Right atrium auricular region (tissue), 2 donors: Measurements from ENCODE around the gene LRRC56. TPM values are rescaled to one million over a fixed set of nuclear protein-coding genes. Genes with fewer than 3 reads are reported as not detected.

Experiments
- DNase-seq: peaks from one replicate; pipeline ENCODE4 v3.0.0-alpha.2; 2019; ENCODE audit warnings: low spot score
- H3K27ac ChIP-seq, 2 donors: fragments of 200-600 bp; sonication (generic); 1 replicate in 1 of 2; 2 replicates in 1 of 2; pipeline ENCODE4 v1.5.1; 2016 to 2019
- H3K27me3 ChIP-seq, 2 donors: fragments of 200-600 bp; sonication (generic); one replicate each; pipeline versions ENCODE4 v1.5.1 to v1.6.0; 2017 to 2019
- H3K36me3 ChIP-seq: fragments of 200-600 bp; sonication (generic); one replicate; pipeline ENCODE4 v1.5.1; 2016
- H3K4me1 ChIP-seq, 2 donors: fragments of 200-600 bp; sonication (generic); one replicate each; pipeline versions ENCODE4 v1.5.1 to v1.6.0; 2017 to 2019
- H3K4me3 ChIP-seq, 2 donors: fragments of 200-600 bp; sonication (generic); 1 replicate in 1 of 2; 2 replicates in 1 of 2; pipeline ENCODE4 v1.5.1; 2017 to 2019; ENCODE audit warnings: mild to moderate bottlenecking in 1 of 2, moderate library complexity in 1 of 2
- H3K9me3 ChIP-seq, 2 donors: fragments of 200-600 bp; sonication (generic); one replicate each; pipeline ENCODE4 v1.5.1; 2019
- total RNA-seq, 2 donors: library from RNA; depleted of rRNA; stranded (reverse); fragments of >200 nt; gene quantifications; one replicate each; pipeline ENCODE4 v1.1.0, GENCODE V29; 2016
- TF ChIP-seq, protein P1 (sequence below), 2 donors: fragments of 200-600 bp; sonication (generic); IDR thresholded peaks; one replicate each; pipeline ENCODE4 v1.5.1; 2019; ENCODE audit warnings: antibody characterized with exemption in 2 of 2

The LRRC56 gene
- total RNA-seq, 2 donors from 2014 or later: 0.12 to 0.15 TPM

DNA sequence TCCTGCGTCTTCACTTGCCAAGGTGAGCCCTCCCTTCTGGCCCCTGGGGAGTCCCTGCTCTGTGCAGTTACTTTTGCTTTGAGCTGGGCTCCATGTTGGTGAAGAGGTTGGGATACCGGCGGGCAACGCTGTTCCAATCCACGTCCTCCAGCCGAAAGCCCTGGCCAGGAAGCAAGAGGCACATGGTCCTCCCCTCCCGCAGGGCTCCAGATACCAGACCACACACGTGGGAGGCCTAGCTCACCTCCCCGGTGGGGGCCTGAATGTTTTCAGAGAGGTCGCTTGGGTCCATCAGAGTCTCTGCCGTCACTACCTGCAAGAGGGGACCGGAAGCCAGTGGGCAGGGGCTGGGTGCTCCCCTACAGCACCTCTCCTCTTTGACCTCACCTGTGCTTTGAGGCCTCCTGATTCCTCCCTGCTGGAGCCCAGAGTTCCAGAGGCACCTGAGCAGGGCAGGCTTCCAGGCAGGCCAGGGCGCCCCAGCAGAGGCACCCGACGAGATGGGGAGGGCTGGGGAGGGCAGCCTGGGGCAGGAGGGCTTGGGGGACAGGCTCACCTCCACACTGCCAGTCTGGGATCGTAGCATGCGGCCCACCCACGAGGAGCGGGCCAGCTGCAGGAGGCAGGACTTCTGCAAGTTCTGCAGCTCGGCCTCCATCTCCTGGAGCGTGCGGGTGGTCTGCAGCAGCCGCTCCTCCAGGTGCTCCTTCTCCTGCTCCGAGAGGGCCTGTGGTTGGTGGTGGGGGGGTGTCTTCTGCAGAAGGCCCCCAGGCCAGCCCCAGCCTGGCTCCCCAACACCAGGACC is 20.2 kb downstream of the LRRC56 start:
- Histone ChIP-seq H3K9me3 (no peaks in the 10 kb centered on the region), H3K4me3 (no peak overlapping the region), H3K36me3 (no peaks in the 10 kb centered on the region), H3K4me1 (peaks cover 0 to 32% of the 10 kb centered on the region in 2 donors), H3K27me3 (peaks cover 17 to 36% of the 10 kb centered on the region in 2 donors), H3K27ac (no peak overlapping the region)
- TF ChIP-seq, protein P1, sequence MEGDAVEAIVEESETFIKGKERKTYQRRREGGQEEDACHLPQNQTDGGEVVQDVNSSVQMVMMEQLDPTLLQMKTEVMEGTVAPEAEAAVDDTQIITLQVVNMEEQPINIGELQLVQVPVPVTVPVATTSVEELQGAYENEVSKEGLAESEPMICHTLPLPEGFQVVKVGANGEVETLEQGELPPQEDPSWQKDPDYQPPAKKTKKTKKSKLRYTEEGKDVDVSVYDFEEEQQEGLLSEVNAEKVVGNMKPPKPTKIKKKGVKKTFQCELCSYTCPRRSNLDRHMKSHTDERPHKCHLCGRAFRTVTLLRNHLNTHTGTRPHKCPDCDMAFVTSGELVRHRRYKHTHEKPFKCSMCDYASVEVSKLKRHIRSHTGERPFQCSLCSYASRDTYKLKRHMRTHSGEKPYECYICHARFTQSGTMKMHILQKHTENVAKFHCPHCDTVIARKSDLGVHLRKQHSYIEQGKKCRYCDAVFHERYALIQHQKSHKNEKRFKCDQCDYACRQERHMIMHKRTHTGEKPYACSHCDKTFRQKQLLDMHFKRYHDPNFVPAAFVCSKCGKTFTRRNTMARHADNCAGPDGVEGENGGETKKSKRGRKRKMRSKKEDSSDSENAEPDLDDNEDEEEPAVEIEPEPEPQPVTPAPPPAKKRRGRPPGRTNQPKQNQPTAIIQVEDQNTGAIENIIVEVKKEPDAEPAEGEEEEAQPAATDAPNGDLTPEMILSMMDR (IDR thresholded peaks at IDR 0.05): no peak
- no peak for DNase-seq

DNA sequence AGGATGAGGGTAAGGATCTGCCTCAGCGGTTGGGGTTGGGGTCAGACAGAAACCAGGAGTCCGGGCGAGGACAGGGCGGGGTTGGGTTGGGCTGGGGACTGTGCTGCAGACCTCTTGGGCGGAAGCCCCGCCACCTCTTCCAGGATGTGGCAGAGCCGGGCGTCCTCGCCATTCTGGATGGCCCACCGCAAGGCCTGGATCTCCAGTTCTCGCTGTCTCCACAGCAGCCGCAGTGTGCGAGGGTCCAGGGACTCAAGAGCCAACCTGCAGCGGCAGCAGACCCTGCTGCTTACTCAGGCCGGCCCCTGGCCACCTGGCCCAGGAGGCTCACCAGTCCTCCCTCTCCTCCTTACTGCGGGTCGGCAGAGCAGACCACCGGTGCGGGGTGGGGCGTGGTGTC is 21.2 kb downstream of the LRRC56 start:
- TF ChIP-seq, protein P1 (IDR thresholded peaks at IDR 0.05): no peak
- no peak for DNase-seq

DNA sequence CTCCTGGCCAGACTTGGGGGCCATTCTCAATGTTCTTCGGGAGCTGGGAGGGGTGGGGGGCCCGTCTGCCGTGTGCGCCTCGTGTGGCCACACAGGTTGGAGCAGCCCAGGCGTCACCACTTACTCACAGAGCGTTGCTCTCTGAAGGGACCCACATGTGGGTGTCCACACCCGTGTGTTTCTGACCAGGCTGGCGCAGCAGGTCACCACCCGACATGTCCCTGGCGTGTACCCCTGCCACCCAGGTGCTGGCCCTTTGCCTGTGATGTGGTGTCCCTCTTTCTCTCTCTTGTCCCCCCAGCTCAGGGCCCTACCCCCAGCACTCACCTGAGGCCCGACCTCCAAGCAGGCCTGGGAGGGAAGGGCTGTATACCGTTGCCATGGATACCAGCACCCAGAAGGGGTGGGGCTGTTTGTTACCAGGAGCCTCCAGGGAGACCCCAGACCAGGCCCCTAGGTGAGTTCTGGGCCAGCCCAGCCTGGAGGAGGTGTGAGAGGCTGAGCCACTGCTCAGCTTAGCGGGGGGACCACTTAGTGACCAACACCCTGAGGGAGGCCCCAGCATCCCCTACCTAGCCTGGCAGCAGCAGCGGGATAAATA is 21.8 kb downstream of the LRRC56 start:
- Histone ChIP-seq H3K9me3 (no peaks in the 10 kb centered on the region), H3K27ac (no peak overlapping the region), H3K27me3 (peaks cover 15 to 21% of the 10 kb centered on the region in 2 donors), H3K36me3 (no peaks in the 10 kb centered on the region), H3K4me3 (no peak overlapping the region), H3K4me1 (peaks cover 0 to 32% of the 10 kb centered on the region in 2 donors)
- TF ChIP-seq, protein P1 (IDR thresholded peaks at IDR 0.05): no peak
- DNase-seq: no peak

More for the DNA sequence above, 21.2 kb downstream of the LRRC56 start:
- H3K4me1 ChIP-seq: peaks cover 0 to 32% of the 10 kb centered on the region in 2 donors
- H3K36me3 ChIP-seq: no peaks in the 10 kb centered on the region
- H3K27me3 ChIP-seq: peaks cover 17 to 28% of the 10 kb centered on the region in 2 donors
- H3K4me3 ChIP-seq: no peak overlapping the region
- H3K27ac ChIP-seq: no peak overlapping the region
- no peaks in the 10 kb centered on the region for H3K9me3 ChIP-seq

DNA sequence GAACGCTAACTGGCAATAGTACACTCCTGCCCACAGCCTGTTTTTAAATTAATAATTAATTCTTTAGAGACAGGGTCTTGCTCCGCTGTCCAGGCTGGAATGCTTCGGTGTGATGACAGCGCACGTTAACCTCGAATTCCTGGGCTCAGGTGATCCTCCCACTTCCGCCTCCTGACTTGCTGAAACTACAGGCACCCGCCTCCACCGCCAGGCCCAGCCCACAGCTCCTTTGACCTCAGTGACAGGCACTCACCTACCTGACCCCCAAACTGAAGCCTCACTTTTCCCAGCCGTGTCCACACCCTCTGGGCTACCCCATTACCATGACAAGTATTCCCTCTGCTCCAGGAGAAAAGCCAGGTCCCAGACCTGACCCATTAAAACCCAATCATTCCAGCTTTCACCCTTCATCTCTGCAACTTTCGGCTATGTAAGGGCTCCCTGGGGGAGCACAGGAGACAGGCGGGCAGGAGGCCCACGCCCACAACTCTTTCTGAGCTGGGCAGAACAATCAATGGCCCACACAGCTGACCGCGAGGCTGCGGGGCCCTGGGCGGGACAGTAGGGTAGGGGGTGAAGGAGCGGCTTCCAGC is 22.5 kb downstream of the LRRC56 start:
- DNase-seq: no peak
- H3K27me3 ChIP-seq: peaks cover 11 to 15% of the 10 kb centered on the region in 2 donors
- peaks cover 0 to 27% of the 10 kb centered on the region in 2 donors for H3K4me1 ChIP-seq
- no peaks in the 10 kb centered on the region for H3K9me3 ChIP-seq
- peak overlapping the region; percentile 56 to 91 for H3K4me3 ChIP-seq
- peak overlapping the region in 1 of 2 donors; percentile 57 for H3K27ac ChIP-seq
- no peaks in the 10 kb centered on the region for H3K36me3 ChIP-seq
- TF ChIP-seq, protein P1 (IDR thresholded peaks at IDR 0.05): no peak

DNA sequence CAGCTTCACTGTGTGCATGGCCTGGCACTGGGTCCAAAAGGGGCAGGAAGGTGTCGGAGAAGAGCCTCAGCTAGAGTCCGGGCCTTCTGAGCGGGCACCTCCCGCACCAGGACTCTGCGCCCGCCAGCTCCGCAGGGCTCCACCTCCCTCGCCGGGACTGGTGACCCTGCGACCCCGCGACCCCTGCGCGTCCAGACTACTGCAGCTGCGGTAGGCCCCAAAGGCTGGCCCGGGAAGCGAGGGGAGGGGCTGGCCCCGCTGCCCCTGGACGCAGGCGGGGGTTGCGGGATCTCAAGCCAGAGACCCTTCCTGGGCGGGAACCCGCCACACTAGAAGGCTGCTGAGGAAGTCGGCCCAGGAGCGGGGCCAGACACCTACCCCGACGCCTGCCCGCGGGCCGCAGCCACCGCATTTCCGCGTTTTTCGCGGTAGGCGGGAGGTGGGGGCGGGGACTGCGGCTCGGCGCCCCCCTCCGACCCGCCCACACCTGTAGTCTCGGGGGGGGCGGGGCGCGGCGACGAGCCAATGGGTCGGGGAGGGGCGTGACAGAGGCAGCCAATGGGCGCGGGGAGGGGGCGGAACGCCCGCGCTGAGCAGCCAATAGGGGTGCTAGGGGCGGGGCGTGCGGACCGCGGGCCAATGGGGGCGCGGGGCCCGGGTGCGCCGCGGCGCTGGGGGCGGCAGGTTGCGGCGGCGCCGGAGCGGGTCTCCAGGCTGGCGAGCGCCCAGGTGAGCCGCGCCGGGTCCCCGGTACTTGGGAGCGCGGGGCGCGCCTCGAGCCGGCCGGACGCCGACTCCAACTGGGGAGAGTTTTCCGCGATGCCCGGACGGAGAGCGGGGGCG is 23.2 kb downstream of the LRRC56 start, which contains the start of the genes LMNTD2 and RASSF7:
Gene LMNTD2, minus strand, starts transcription at position 434 of the 843 bp plus-strand sequence. Its CDS starts 22 bp downstream, at position 412.
Gene RASSF7, plus strand, starts transcription at position 666 of the 843 bp plus-strand sequence. CDS start 799 bp downstream, outside the sequence.
- peak within 1 kb of the TSS; percentile 56 to 91 for H3K4me3 ChIP-seq
- peaks cover 0 to 20% of the 10 kb centered on the region in 2 donors for H3K4me1 ChIP-seq
- DNase-seq: peak; percentile 90
- peaks cover 5 to 10% of the 10 kb centered on the region in 2 donors for H3K27me3 ChIP-seq
- H3K9me3 ChIP-seq: no peaks in the 10 kb centered on the region
- TF ChIP-seq, protein P1 (IDR thresholded peaks at IDR 0.05): no peak
- H3K27ac ChIP-seq: peak within 1 kb of the TSS in 1 of 2 donors; percentile 57
- no peaks in the 10 kb centered on the region for H3K36me3 ChIP-seq
